K562 treated with DMSO at 1 percent for 4 hours (cell line): ENCODE results near the gene PFKFB1. TPM values are rescaled to one million over a fixed set of nuclear protein-coding genes. Genes with fewer than 3 reads are reported as not detected.

ENCODE experiments used
- total RNA-seq: library from RNA; unstranded; fragments of 300-600 nt; gene quantifications from 2 replicates; pipeline ENCODE4 v1.2.3, GENCODE V29; 2022; ENCODE audit not compliant: insufficient read depth

PFKFB1 gene
- not detected in 2 replicates for total RNA-seq

GRCh38 chrX:54994099-54994498 lies at the start of gene PFKFB1:
Gene PFKFB1 (minus strand): TSS chrX:54994188. CDS start chrX:54994007, 181 bp downstream.

GRCh38 chrX:55030271-55031205 lies 36.5 kb upstream of the PFKFB1 start, which contains the start of gene ALAS2:
Gene ALAS2 (minus strand): TSS chrX:55030977. CDS start chrX:55026000, 4,977 bp downstream.

GRCh38 chrX:54999717-55000598 lies 6.0 kb upstream of the PFKFB1 start, which contains the start of gene APEX2:
Gene APEX2 (plus strand): TSS chrX:55000363. CDS start chrX:55000423, 60 bp downstream.

GRCh38 chrX:54920610-54921426 lies 73.2 kb downstream of the PFKFB1 start, which contains the start of gene TRO:
Gene TRO (plus strand): TSS chrX:54920824. CDS start chrX:54922247, 1,423 bp downstream.

Other genes starting within 250 kb of the PFKFB1 start
- gene ITIH6, start 195.9 kb downstream of the PFKFB1 start, total RNA-seq, result not detected in 2 replicates
- 36.7 and 46.4 TPM in 2 replicates for gene MAGED2, start 186.4 kb downstream of the PFKFB1 start, total RNA-seq
- gene TRO, start 73.4 kb downstream of the PFKFB1 start, total RNA-seq, result 0.77 and 1.3 TPM in 2 replicates
- 14.7 and 18.1 TPM in 2 replicates for gene APEX2, start 6.2 kb upstream of the PFKFB1 start, total RNA-seq
- gene ALAS2, start 36.8 kb upstream of the PFKFB1 start, total RNA-seq, result 70.5 and 86.1 TPM in 2 replicates
- gene PAGE2B, start 80.8 kb upstream of the PFKFB1 start, total RNA-seq, result 26.0 and 28.6 TPM in 2 replicates
- 3.1 TPM in 1 of 2 replicates, not detected in the other for gene PAGE2, start 94.8 kb upstream of the PFKFB1 start, total RNA-seq
- gene PAGE5, start 226.2 kb upstream of the PFKFB1 start, total RNA-seq, result 246 and 255 TPM in 2 replicates